IMR-90 (cell line): ENCODE results near the gene GNAT2.

Experiments used
- BHLHE40 ChIP-seq: fragments of 150-350 bp; IDR thresholded peaks from 2 replicates; pipeline ENCODE4 v1.6.1; 2016; ENCODE audit warnings: mild to moderate bottlenecking, low read depth, low read length
- CEBPB ChIP-seq: IDR thresholded peaks from 2 replicates; pipeline ENCODE4 v1.6.1; 2012; ENCODE audit warnings: low read depth, low read length, improper control_type of control experiment
- CTCF ChIP-seq: conservative IDR thresholded peaks from 2 replicates; pipeline ENCODE4 v1.5.1; 2012; ENCODE audit warnings: mild to moderate bottlenecking, low read depth, low read length, improper control_type of control experiment
- FOS ChIP-seq: fragments of 150-350 bp; IDR thresholded peaks from 2 replicates; pipeline ENCODE4 v1.6.1; 2016; ENCODE audit warnings: low read depth, low read length
- MAFK ChIP-seq: IDR thresholded peaks from 2 replicates; pipeline ENCODE4 v1.6.1; 2012; ENCODE audit warnings: low read depth, low read length, improper control_type of control experiment
- MXI1 ChIP-seq: IDR thresholded peaks from 2 replicates; pipeline ENCODE4 v1.6.1; 2012; ENCODE audit warnings: low read depth, mild to moderate bottlenecking, low read length, moderate library complexity, borderline replicate concordance
- NFE2L2 ChIP-seq: fragments of 150-350 bp; IDR thresholded peaks from 2 replicates; pipeline ENCODE4 v1.6.1; 2016; ENCODE audit warnings: low read depth, mild to moderate bottlenecking, low read length
- POLR2A ChIP-seq: IDR thresholded peaks from 2 replicates; pipeline ENCODE4 v1.6.1; 2012; ENCODE audit warnings: mild to moderate bottlenecking, low read depth, low read length
- RCOR1 ChIP-seq: IDR thresholded peaks from 2 replicates; pipeline ENCODE4 v1.6.1; 2012; ENCODE audit warnings: mild to moderate bottlenecking, low read length, improper control_type of control experiment; ENCODE audit not compliant: insufficient replicate concordance
- SMC3 ChIP-seq: fragments of 150-350 bp; IDR thresholded peaks from 2 replicates; pipeline ENCODE4 v1.6.1; 2016; ENCODE audit warnings: low read depth, mild to moderate bottlenecking, antibody characterized with exemption, low read length, moderate library complexity
- TF ChIP-seq, protein P1 (sequence below): fragments of 150-350 bp; IDR thresholded peaks from 2 replicates; pipeline ENCODE4 v1.6.1; 2017; ENCODE audit warnings: mild to moderate bottlenecking, antibody characterized with exemption, low read length, low read depth

DNA sequence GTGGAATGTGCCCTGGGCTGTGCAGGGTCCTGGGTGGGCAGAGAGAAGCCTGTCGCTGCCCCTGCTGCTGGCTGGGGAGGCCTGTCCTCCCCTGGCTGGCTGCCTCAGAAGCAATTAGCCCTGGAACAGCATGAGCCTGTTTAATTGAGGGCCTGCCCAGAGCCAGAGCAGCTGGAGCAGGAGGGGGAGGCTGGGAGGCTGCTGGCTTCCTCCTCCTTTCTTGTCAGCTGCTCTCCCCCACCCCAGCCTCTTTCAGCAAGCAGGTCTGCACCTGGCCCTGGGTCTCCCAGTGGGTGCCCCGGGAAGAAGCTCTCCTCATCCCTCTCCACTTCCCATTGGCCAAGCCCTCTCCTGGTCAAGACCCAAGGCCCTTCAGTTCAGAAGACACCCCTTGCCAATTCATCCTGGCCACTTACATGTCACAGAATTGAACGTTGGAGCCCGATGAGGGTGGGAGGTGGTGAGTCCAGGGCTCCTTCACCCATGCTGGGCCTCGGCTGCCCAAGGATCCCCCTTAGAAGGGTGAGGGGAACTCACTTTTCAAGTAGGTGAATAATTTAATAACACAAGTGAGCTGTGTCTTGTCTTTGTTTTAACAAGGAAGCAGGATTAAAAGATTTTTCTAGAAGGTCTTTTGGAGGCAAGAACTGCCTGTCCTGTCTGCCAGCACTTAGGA is 13.4 kb upstream of the GNAT2 start:
- TF ChIP-seq MXI1 (no peak), CTCF (no peak), NFE2L2 (no peak), POLR2A (no peak), BHLHE40 (no peak), CEBPB (no peak), SMC3 (no peak), FOS (no peak), RCOR1 (no peak), MAFK (no peak)
- TF ChIP-seq, protein P1, sequence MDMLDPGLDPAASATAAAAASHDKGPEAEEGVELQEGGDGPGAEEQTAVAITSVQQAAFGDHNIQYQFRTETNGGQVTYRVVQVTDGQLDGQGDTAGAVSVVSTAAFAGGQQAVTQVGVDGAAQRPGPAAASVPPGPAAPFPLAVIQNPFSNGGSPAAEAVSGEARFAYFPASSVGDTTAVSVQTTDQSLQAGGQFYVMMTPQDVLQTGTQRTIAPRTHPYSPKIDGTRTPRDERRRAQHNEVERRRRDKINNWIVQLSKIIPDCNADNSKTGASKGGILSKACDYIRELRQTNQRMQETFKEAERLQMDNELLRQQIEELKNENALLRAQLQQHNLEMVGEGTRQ: no peak
